VCaP (cell line): Measurements from ENCODE around the gene NAV2.
A peak's percentile ranks its signal among the peaks of the same experiment; 100 is the strongest.

Experiments used
- H3K27ac ChIP-seq: fragments of 450-650 bp; 2 replicates; pipeline ENCODE4 v1.5.1; 2017
- TF ChIP-seq, protein P1 (sequence below): fragments of 450-650 bp; conservative IDR thresholded peaks from 2 replicates; pipeline ENCODE4 v1.5.1; 2017; ENCODE audit warnings: mild to moderate bottlenecking, moderate library complexity

Gene NAV2

DNA sequence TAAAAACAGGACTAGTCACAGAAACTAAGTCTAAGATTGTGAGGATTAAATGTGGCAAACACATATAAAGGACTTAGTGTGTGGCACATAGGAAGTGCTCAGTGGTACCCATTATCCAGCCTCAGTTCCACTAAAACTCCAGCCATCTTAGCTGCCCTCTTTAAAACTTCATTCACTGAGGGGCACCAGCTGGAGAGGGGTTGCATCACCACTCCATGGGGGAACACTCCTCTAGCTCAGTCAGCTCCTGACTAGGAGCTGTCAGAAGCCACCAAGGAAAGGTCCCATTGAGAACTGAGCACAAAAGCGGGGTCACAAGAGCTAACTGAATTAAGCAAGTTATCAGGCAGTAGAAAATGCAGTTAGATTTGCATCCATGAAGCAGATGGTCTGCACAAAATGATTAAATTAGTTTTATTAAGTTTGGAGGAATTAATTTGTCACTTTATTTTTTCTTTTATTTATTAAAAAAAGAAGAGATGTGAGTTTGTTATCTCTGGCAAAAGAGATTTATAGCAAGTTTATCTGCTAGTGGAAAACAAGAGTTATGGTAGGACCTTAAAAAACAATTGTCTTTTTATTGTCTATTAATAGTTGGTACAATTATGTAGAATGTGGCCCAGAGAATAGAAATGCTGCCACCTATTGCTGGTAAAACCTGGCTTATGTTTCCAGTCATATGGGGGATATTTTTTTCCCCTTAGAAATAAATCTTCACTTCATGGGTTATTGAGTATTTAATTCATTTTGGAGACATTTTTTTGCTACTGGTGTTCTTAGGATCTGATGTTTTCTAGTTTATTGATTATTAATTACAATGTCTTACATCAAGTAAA lies 95.7 kb downstream of the NAV2 start:
- TF ChIP-seq, protein P1, sequence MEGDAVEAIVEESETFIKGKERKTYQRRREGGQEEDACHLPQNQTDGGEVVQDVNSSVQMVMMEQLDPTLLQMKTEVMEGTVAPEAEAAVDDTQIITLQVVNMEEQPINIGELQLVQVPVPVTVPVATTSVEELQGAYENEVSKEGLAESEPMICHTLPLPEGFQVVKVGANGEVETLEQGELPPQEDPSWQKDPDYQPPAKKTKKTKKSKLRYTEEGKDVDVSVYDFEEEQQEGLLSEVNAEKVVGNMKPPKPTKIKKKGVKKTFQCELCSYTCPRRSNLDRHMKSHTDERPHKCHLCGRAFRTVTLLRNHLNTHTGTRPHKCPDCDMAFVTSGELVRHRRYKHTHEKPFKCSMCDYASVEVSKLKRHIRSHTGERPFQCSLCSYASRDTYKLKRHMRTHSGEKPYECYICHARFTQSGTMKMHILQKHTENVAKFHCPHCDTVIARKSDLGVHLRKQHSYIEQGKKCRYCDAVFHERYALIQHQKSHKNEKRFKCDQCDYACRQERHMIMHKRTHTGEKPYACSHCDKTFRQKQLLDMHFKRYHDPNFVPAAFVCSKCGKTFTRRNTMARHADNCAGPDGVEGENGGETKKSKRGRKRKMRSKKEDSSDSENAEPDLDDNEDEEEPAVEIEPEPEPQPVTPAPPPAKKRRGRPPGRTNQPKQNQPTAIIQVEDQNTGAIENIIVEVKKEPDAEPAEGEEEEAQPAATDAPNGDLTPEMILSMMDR: peak; percentile 76
- no peak overlapping the region for H3K27ac ChIP-seq

DNA sequence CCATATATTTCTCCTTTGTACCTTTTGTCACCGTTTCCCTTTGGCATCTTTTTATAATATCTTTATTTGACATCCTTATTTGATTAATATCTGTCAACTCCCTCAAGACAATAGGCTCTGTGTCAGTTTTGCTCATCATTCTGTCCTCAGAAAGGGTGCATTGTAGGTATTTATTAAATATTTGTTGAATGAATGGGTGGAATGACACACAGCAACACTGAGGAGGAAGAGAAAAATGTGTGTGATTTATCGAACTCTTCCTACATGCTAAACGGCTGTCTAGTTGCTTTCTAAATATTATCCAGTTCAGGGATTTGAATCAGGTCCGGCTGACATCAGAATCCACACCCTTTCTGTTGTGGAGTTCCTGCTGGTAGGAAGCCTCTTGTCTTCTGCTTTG lies 98.2 kb downstream of the NAV2 start:
- H3K27ac ChIP-seq: no peak overlapping the region
- TF ChIP-seq, protein P1: no peak

DNA sequence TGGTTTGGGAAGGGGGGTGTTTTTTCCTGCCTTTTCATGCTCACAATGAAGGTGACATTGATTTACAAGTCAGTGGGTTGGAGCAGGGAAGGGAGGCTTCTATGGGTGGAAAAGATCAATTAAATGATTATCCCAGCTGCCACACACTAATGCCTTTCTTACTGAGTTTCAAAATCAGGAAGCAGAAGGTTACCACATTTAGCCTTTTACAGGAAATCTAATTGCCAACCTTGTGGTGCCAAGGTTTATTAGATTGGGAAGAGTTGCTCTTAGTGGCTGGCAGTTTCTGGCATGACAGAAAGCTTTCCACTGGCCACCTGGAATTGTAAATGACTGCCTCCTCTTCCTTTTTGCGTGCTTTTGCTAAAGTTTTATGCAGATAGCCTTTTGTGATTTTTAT lies 98.7 kb downstream of the NAV2 start:
- TF ChIP-seq, protein P1: no peak
- H3K27ac ChIP-seq: no peak overlapping the region

DNA sequence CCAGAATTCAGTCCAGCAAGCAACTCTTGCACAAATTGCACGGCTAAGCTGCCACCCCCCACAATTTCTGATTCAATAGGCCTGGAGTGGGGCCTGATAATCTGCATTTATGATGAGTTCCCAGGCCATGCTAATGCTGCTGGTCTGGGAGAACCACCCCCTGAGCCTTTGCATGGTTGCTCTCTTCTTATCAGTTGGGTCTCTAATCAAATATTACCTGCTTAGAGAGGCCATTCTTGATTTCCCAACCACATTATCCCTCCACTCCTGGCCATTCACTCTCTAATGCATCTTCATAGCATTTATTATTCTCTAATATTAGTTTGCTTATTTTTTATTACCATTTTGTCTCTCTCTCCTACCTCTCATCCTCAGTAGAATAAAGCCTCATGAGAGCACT lies 99.5 kb downstream of the NAV2 start:
- TF ChIP-seq, protein P1: no peak

DNA sequence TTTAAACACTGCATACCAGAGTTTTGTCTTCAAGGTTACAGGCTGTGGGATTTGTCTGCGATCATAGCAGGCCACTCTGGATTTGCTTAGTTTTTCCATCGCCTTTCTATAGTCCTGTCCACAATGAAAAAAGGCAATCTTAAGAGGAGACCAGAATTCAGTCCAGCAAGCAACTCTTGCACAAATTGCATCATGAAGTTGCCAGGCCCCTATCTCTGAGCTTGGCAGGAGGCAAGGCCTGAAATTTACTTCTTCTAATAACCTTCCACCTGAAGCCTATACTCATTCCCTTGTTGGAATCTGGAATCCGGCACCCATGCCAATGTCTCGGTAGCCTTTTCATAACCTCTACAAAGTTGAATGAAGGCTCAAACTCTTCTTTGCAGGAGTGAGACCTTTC lies 100.1 kb downstream of the NAV2 start:
- H3K27ac ChIP-seq: no peak overlapping the region
- TF ChIP-seq, protein P1: no peak

More for the DNA sequence above, 99.5 kb downstream of the NAV2 start:
- no peak overlapping the region for H3K27ac ChIP-seq

DNA sequence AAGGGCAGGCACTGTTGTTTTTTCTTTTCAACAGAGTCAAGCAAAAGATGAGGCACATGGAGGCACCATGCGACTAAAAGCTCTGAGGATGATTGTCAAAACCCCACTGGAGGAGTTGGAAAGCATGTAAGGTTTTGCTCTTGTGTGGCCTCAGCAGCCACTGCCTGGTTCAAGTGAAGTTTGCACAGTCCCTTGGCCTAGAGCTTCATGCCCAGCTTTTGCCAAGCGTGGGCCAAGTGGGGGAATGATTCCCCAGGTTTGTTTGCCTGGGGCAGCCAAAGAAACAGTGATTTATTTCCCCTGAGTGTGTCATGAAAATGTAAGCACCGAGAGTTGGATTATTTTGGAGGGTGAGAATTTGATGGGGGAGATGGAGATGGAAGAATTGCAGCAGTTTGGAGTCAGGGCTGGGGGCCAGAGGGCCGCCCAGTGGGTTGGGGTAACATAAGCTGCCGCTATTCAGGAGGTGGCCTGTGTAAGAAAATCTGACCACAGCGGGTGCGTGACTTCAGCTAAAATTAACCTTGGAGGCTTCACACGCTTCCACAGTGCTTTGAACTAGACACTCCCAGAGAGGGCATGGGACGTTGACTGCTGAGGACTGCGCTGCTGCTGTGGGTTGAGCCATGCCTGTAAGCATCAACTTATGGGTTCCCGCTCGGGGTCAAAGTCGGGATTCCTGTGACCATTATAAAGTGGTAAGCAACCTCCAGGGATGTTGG lies 100.7 kb downstream of the NAV2 start:
- TF ChIP-seq, protein P1: no peak
- H3K27ac ChIP-seq: no peak overlapping the region

DNA sequence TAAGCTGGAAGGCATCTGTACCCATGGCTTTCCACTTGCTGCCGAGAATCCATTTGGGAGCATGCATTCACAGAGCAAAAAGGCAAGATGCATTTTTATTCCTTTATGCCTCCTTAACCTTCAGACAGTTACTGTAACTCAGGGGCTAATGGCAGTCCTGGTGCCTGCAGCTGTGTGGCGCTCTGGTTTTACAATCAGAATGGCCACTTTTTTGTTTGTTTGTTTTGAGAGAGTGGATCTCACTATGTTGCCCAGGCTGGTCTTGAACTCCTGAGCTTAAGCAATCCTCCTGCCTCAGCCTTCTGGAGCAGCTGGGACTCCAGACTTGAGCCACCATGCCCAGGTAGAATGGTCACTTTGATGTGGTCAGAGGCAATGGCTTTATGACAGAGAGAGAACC lies 101.8 kb downstream of the NAV2 start:
- H3K27ac ChIP-seq: no peak overlapping the region
- TF ChIP-seq, protein P1: no peak
